GM12878 (cell line): ENCODE measurements around the gene KMT2E.

Experiments used
- HCFC1 ChIP-seq: fragments of 150-350 bp; IDR thresholded peaks from 2 replicates; pipeline ENCODE4 v1.6.1; 2014; ENCODE audit warnings: low read length
- MTA2 ChIP-seq: fragments of 450-650 bp; IDR thresholded peaks from 2 replicates; pipeline ENCODE4 v1.6.1; 2016; ENCODE audit warnings: low read depth, mild to moderate bottlenecking, moderate library complexity
- PBX3 ChIP-seq: IDR thresholded peaks from 2 replicates; pipeline ENCODE4 v1.6.1; 2011; ENCODE audit warnings: mild to moderate bottlenecking, low read depth, low read length, moderate library complexity; ENCODE audit not compliant: insufficient replicate concordance
- SIX5 ChIP-seq: IDR thresholded peaks from 2 replicates; pipeline ENCODE4 v1.6.1; 2011; ENCODE audit warnings: mild to moderate bottlenecking, low read depth, low read length, moderate library complexity; ENCODE audit not compliant: severe bottlenecking
- SREBF2 ChIP-seq: IDR thresholded peaks from 2 replicates; pipeline ENCODE4 v1.6.1; 2012; ENCODE audit warnings: mild to moderate bottlenecking, low read length
- TCF7 ChIP-seq: IDR thresholded peaks from 2 replicates; pipeline ENCODE4 v1.6.1; 2014; ENCODE audit warnings: antibody characterized with exemption, borderline replicate concordance
- USF1 ChIP-seq: IDR thresholded peaks from 2 replicates; pipeline ENCODE4 v1.6.1; 2011; ENCODE audit warnings: borderline replicate concordance, low read depth, mild to moderate bottlenecking, moderate library complexity, mixed read lengths, low read length; ENCODE audit not compliant: insufficient read depth; ENCODE audit errors: extremely low read length
- TF ChIP-seq, protein P1 (sequence below): IDR thresholded peaks from 2 replicates; pipeline ENCODE4 v1.6.1; 2012; ENCODE audit warnings: mild to moderate bottlenecking, low read depth, low read length
- TF ChIP-seq, protein P2 (sequence below): fragments of 150-350 bp; IDR thresholded peaks from 2 replicates; pipeline ENCODE4 v1.6.1; 2016; ENCODE audit warnings: low read depth, low read length
- TF ChIP-seq, protein P3 (sequence below): IDR thresholded peaks from 2 replicates; pipeline ENCODE4 v1.6.1; 2011; ENCODE audit warnings: low read depth, low read length, improper control_type of control experiment, borderline replicate concordance
- TF ChIP-seq, protein P4 (sequence below): IDR thresholded peaks from 2 replicates; pipeline ENCODE4 v1.6.1; 2012; ENCODE audit warnings: low read length, inconsistent platforms
- TF ChIP-seq, protein P5 (sequence below), 3 experiments: IDR thresholded peaks in 2 of 3; conservative IDR thresholded peaks in 1 of 3; 2 replicates each; pipeline ENCODE4 v1.5.1; 2011; ENCODE audit warnings: low read depth in 3 of 3, low read length in 3 of 3, mild to moderate bottlenecking in 3 of 3, control low read depth in 2 of 3, moderate library complexity in 2 of 3, inconsistent platforms in 1 of 3, mixed read lengths in 1 of 3; ENCODE audit not compliant: control insufficient read depth in 2 of 3, insufficient read depth in 1 of 3; ENCODE audit errors: extremely low read depth in 1 of 3
- TF ChIP-seq, protein P6 (sequence below): IDR thresholded peaks from 2 replicates; pipeline ENCODE4 v1.6.1; 2012; ENCODE audit warnings: low read depth, low read length, improper control_type of control experiment
- TF ChIP-seq, protein P7 (sequence below): IDR thresholded peaks from 2 replicates; pipeline ENCODE4 v1.6.1; 2011; ENCODE audit warnings: borderline replicate concordance, low read depth, mild to moderate bottlenecking, moderate library complexity, low read length; ENCODE audit not compliant: insufficient read depth, poor library complexity, severe bottlenecking

DNA sequence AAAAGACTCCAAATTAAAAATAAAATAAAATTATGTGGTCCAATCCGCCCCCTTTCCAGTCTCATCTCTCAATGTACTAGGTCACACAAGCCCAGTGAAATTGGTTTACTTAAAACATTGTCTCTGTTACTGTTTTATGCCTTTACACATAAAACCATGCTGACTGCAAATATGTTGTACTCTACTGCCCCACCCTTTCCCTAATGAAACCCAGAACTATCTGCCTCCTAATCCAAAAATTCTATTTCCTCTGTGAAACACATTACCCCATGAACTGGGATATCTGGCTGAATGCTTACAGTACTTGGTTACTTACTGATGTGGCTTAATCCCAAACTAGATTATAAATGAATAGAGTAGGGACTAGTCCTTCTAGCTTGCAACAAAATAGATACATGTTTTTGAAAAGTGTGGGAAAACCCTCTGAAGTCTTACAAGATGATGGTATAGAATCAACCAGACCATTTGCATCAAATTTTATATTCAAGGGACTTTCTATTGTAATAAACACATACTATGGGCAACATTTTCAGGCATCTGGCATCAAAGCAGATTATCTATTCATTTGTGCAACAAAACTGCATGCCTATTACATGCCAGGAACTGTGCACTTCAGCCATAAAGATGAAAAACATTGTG is 10.0 kb upstream of the KMT2E start:
- TF ChIP-seq SREBF2 (no peak), HCFC1 (no peak), MTA2 (no peak), USF1 (no peak), SIX5 (no peak), TCF7 (no peak), PBX3 (no peak)
- TF ChIP-seq, protein P1, sequence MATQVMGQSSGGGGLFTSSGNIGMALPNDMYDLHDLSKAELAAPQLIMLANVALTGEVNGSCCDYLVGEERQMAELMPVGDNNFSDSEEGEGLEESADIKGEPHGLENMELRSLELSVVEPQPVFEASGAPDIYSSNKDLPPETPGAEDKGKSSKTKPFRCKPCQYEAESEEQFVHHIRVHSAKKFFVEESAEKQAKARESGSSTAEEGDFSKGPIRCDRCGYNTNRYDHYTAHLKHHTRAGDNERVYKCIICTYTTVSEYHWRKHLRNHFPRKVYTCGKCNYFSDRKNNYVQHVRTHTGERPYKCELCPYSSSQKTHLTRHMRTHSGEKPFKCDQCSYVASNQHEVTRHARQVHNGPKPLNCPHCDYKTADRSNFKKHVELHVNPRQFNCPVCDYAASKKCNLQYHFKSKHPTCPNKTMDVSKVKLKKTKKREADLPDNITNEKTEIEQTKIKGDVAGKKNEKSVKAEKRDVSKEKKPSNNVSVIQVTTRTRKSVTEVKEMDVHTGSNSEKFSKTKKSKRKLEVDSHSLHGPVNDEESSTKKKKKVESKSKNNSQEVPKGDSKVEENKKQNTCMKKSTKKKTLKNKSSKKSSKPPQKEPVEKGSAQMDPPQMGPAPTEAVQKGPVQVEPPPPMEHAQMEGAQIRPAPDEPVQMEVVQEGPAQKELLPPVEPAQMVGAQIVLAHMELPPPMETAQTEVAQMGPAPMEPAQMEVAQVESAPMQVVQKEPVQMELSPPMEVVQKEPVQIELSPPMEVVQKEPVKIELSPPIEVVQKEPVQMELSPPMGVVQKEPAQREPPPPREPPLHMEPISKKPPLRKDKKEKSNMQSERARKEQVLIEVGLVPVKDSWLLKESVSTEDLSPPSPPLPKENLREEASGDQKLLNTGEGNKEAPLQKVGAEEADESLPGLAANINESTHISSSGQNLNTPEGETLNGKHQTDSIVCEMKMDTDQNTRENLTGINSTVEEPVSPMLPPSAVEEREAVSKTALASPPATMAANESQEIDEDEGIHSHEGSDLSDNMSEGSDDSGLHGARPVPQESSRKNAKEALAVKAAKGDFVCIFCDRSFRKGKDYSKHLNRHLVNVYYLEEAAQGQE: no peak
- TF ChIP-seq, protein P2, sequence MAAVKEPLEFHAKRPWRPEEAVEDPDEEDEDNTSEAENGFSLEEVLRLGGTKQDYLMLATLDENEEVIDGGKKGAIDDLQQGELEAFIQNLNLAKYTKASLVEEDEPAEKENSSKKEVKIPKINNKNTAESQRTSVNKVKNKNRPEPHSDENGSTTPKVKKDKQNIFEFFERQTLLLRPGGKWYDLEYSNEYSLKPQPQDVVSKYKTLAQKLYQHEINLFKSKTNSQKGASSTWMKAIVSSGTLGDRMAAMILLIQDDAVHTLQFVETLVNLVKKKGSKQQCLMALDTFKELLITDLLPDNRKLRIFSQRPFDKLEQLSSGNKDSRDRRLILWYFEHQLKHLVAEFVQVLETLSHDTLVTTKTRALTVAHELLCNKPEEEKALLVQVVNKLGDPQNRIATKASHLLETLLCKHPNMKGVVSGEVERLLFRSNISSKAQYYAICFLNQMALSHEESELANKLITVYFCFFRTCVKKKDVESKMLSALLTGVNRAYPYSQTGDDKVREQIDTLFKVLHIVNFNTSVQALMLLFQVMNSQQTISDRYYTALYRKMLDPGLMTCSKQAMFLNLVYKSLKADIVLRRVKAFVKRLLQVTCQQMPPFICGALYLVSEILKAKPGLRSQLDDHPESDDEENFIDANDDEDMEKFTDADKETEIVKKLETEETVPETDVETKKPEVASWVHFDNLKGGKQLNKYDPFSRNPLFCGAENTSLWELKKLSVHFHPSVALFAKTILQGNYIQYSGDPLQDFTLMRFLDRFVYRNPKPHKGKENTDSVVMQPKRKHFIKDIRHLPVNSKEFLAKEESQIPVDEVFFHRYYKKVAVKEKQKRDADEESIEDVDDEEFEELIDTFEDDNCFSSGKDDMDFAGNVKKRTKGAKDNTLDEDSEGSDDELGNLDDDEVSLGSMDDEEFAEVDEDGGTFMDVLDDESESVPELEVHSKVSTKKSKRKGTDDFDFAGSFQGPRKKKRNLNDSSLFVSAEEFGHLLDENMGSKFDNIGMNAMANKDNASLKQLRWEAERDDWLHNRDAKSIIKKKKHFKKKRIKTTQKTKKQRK: no peak
- TF ChIP-seq, protein P3, sequence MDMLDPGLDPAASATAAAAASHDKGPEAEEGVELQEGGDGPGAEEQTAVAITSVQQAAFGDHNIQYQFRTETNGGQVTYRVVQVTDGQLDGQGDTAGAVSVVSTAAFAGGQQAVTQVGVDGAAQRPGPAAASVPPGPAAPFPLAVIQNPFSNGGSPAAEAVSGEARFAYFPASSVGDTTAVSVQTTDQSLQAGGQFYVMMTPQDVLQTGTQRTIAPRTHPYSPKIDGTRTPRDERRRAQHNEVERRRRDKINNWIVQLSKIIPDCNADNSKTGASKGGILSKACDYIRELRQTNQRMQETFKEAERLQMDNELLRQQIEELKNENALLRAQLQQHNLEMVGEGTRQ: no peak
- TF ChIP-seq, protein P4, sequence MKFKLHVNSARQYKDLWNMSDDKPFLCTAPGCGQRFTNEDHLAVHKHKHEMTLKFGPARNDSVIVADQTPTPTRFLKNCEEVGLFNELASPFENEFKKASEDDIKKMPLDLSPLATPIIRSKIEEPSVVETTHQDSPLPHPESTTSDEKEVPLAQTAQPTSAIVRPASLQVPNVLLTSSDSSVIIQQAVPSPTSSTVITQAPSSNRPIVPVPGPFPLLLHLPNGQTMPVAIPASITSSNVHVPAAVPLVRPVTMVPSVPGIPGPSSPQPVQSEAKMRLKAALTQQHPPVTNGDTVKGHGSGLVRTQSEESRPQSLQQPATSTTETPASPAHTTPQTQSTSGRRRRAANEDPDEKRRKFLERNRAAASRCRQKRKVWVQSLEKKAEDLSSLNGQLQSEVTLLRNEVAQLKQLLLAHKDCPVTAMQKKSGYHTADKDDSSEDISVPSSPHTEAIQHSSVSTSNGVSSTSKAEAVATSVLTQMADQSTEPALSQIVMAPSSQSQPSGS: no peak
- TF ChIP-seq, protein P5, sequence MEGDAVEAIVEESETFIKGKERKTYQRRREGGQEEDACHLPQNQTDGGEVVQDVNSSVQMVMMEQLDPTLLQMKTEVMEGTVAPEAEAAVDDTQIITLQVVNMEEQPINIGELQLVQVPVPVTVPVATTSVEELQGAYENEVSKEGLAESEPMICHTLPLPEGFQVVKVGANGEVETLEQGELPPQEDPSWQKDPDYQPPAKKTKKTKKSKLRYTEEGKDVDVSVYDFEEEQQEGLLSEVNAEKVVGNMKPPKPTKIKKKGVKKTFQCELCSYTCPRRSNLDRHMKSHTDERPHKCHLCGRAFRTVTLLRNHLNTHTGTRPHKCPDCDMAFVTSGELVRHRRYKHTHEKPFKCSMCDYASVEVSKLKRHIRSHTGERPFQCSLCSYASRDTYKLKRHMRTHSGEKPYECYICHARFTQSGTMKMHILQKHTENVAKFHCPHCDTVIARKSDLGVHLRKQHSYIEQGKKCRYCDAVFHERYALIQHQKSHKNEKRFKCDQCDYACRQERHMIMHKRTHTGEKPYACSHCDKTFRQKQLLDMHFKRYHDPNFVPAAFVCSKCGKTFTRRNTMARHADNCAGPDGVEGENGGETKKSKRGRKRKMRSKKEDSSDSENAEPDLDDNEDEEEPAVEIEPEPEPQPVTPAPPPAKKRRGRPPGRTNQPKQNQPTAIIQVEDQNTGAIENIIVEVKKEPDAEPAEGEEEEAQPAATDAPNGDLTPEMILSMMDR (IDR thresholded peaks at IDR 0.05 in 2 of 3, conservative IDR thresholded peaks at IDR 0.05 in 1 of 3; ENCODE audit: control insufficient read depth in 2 of 3, extremely low read depth in 1 of 3, insufficient read depth in 1 of 3, low read depth in 3 of 3, low read length in 3 of 3): no peak
- TF ChIP-seq, protein P6, sequence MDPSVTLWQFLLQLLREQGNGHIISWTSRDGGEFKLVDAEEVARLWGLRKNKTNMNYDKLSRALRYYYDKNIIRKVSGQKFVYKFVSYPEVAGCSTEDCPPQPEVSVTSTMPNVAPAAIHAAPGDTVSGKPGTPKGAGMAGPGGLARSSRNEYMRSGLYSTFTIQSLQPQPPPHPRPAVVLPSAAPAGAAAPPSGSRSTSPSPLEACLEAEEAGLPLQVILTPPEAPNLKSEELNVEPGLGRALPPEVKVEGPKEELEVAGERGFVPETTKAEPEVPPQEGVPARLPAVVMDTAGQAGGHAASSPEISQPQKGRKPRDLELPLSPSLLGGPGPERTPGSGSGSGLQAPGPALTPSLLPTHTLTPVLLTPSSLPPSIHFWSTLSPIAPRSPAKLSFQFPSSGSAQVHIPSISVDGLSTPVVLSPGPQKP: no peak
- TF ChIP-seq, protein P7, sequence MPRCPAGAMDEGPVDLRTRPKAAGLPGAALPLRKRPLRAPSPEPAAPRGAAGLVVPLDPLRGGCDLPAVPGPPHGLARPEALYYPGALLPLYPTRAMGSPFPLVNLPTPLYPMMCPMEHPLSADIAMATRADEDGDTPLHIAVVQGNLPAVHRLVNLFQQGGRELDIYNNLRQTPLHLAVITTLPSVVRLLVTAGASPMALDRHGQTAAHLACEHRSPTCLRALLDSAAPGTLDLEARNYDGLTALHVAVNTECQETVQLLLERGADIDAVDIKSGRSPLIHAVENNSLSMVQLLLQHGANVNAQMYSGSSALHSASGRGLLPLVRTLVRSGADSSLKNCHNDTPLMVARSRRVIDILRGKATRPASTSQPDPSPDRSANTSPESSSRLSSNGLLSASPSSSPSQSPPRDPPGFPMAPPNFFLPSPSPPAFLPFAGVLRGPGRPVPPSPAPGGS: no peak
